GM21737 (cell line): ENCODE measurements around the gene SERTAD3.
"Not testable (repeated sequence)": the region's sequence is repeated elsewhere in the genome, so short reads cannot be mapped to it uniquely, and the experiment has no call there.

Experiments
- ATAC-seq: cut with Tn5 transposase; IDR thresholded peaks from one replicate; pipeline ENCODE4 v1.9.1; 2021; ENCODE audit warnings: mild to moderate bottlenecking, moderate library complexity; ENCODE audit not compliant: unreplicated experiment

The SERTAD3 gene

DNA sequence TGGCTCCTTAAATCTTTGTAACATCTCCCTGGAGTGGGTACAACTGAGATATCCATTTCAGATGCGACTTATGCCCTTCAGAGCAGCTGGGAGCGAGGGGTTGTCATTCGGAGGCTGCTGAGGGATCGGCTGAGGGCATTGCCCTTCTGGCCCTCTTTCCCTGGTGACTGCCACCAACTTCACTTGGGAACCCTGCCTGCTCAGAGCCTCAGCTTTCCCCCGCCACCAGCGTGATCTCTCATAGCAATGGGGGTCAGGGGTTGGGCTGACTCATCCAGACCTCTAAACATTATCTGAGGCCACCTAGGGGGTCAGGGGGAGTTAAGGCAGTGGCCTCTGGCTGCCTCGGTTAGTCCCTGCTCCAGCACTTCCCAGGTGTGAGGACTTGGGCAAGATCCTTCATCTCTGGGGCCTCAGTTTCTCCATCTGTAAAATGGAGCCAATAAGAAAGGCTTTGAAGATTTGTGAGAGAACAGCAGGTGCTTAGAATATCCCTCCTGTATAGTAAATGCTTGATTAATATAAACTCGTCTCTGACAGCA is 32.1 kb downstream of the SERTAD3 start:
- no peak for ATAC-seq

DNA sequence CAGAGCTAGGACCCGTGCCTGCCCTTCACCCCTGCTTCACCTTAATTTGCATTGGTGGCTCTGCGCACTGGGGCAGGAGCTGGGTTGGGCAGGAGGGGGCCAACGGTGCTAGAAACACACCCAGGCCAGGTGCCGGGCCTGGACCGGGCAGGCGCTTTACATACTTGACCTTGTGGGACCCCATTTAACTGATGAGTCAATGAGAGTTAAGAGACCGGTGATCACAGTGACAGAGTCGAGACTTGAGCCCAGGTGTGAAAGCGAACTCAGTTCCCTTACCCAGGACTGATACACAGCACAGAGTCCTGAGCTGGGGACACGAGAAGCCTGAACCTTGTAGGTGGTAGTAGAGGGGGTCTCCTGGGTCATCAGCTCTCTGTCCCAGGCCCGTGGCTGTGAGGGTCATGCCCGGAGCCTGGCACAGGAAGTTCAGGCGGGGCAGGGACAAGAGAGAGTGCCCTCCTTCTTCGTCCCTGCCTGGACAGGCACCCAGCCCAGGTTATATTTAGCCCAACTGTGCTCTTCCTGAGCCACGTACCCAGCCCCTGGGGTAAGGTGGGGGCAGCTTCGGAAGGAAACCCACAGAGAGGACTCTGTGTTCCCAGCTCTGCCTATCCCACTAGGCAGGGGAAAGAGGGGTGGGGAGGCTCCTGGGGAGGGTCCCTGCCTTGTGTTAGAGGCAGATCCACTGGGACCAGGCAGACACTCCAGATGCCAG is 32.9 kb downstream of the SERTAD3 start:
- no peak for ATAC-seq

DNA sequence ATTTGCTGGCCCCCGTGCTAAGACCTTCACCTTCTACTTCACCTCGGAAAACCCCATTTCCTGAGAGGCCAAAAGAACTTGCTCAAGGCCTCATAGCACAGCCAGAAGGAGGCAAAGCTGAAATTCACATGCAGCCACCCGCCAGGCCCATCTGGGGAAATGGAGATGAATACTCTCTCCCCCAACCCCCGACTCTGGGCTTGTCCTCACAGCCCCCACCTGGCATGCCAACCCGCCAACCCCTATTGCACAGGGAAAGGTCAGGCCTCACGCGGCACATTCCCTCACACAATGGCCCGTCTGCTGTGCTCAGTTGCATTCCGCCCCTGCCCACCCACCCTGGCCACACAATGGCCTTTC is 34.1 kb downstream of the SERTAD3 start:
- ATAC-seq, result no peak

DNA sequence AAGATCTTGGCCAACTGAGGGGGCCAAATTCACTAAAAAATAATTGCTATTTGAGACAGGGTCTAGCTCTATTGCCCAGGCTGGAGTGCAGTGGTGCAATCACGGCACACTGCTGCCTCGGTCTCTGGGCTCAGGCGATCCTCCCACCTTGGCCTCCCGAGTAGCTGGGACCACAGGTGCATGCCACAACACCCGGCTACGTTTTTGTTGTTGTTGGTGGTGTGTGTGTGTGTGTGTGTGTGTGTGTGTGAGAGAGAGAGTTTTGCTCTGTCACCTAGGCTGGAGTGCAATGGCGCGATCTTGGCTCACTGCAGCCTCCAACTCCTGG is 35.6 kb downstream of the SERTAD3 start:
- not testable (repeated sequence) for ATAC-seq

DNA sequence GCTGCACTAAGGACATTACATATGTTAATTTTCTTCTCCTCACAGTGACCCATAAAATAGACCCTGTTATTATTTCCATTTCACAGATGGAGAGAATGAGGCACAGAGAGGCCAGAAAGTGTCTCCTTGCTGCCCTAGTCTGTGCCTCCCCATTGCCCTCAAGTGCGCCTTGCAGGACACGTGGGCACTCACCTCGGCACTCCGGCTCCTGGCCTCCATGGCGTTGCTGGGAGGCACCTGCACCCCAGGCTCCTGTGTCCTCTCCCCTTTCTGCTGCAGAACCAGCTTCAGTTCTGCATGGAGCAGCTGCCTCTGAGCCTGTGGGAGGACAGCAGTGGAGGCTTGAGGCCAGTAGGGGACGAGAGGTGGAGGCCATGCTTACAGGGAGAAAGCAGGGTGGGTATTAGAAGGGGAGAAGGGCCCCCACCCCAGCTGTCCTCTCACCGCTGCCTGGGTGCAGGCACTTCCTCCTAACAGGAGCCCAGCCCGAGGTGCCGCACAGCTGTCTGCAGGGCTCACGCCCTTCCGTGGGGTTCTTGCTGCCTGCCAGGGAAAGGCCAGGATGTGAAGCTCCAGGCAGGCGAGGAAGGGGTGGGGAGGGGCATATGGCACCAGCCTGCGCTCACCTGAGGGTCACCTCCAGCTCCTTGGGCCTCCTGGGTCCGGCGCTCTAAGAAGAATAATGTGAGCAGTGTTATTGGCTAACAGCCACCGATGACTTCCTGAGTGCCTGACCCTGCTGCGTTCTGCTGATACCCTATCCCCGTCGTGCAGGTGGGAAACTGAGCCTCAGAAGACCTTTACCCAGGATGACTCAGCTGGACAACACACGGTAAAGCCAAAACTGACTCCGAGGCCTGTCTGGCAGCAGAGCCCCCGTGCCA is 36.2 kb downstream of the SERTAD3 start:
- ATAC-seq, result no peak

DNA sequence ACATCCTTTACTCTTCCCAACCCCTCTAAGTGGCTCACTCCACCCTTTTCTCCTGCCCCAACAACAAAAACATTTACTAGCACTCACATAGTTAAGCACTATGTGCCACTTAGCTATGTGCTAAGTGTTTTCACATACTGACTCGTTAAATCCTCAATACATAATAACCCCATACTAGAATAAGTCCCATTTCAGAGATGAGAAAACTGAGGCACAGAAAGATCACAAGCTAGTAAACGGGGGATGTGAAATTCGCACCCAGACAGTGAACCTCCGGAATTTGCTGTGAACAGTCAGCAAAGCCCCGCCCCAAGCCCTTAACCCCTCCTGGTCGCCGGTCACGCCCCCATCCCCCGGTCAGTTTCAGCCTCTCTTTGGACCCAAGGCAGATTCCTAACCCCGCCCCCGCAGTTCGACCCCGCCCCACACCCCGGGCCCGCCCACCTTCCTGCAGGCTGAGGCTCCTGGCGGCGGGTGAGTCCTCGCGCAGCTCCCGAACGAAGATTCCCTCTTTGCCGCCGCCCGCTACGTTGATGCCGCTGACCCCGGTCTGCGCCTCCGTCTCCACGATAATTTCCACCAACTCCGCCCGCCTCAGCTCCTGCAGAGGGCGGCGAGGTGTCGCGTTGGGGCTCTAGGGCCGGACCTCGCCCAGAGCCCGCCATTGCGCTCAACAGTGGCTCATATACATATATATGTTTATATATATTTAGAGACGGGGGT is 40.7 kb downstream of the SERTAD3 start:
- peak; percentile 57 for ATAC-seq

DNA sequence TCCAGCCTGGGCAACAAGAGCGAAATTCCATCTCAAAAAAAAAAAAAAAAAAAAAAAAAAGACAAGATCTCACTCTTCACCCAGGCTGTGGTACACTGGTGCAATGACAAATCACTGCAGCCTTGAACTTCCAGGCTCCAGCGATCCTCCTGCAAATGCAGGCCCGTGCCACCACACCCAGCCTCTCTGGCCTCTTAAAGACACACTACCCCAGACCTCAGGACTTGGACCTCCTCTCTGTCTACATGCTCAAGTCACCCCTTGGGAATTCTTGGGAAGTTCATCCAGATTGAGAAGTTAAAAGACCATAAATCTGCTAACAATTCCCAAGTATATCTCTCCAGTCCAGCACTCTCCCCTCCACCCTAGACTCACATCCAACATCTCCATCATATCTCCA is 43.6 kb downstream of the SERTAD3 start:
- ATAC-seq, result no peak

DNA sequence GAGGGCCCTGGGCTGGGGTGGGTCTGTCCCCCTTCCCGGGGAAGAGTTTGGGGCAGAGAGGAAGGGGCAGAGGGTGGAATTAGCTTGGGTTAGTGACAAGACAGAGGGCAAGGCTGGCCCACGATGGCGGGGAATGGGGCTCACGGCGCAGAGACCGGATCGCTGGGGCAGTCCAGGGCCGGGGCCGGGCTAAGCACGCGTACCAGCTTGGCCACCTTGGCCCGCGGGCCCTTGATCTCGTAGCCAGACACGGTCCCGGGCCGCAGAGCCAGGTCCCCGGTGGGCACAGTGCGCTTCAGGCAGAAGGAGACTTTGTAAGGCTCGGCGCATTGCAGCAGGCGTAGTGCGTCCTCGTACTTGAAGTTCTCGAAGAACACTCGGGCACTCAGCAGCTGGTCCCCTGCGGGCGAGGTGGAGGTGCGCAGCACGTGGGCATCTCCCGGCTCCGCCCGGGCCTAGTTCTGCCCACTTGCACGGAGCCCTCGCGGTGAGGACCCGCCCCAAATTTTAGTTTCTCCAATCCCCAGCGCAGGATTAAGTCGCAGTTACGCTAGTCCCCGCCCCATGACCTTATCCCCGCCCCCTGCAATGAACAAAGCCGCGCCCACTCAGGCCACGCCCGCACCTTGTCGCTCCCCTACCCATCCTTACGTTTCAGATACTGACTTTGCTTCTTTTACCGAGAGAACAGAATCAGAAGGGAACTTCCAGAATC is 45.6 kb downstream of the SERTAD3 start:
- ATAC-seq, result no peak

DNA sequence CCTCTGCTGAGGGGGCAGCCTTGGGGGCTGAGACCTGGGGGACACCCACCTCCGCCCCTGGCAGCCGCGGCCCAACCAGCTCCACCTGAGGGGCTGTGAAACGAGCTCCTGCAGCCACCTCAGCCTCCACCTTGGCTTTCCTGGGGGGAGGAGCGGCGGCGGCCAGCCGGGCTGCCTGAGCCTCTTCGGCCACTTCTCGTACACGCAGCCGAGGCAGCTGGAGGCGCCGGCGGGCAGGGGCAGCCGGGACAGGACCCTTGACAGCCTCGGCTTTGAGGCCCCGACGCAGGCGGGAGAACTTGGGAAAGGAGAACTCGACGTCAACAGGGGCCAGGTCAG is 46.6 kb downstream of the SERTAD3 start:
- no peak for ATAC-seq

DNA sequence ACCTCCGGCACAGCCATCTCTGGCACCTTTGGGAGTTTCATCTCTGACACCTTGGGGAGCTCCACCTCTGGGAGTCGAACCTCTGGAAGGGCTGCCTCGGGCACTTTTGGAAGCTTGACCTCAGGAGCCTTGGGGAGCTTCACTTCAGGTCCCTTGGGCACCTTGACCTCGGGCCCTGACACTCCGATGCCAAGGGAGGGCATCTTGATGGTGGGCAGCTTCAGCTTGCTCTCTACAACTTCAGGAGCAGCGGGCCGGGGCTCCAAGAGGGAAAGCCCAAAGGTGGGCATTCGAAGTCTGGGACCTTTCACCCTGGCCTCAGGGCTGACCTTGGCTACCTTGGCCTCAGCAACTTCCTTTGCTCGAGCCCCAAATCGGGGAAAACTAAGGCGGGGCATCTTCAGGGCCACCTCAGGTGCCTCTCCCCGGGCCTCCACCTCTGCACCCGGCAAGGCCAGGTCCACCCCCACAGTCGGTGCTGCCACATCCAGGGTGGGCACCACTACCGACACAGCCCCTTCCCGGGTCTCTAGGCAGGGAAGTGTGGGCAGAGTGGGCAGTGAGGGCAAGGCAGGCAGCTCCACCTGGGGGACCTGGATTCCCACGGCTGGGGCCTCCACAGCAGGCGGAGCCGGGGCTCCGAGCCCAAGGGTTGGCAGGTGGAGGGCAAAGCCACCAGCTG is 47.1 kb downstream of the SERTAD3 start:
- no peak for ATAC-seq

DNA sequence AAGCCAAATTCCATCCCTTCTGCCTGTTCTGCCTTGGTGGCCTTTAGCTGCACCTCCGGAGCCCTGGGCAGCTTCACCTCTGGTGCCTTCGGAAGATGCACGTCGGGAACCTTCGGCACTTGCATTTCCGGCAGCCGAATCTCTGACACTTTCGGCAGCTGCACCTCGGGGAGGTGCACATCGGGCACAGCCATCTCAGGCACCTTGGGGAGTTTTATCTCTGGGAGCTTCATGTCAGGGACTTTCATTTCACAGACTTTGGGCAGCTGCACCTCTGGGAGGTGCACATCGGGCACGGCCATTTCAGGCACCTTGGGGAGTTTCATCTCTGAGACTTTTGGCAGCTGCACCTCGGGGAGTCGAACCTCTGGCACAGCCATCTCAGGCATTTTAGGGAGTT is 48.2 kb downstream of the SERTAD3 start:
- no peak for ATAC-seq

DNA sequence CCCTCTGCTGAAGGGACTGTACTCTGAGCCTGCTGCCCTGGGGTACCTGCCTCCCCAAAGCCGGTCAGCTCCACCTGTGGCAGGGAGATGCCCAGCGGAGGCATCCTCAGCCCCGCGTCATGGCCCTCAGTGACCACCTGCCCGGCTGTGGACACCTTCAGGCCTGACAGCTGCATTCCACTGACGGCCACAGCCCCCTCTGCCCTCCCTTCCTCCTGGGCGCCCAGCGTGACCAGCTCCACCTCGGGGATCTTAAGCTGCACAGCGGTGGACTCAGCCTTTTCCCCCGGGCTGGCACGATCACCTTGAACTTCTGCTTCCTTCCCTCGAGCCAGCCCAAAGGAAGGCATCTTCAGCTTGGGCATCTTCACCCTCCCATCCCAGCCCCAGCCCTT is 49.3 kb downstream of the SERTAD3 start:
- no peak for ATAC-seq

DNA sequence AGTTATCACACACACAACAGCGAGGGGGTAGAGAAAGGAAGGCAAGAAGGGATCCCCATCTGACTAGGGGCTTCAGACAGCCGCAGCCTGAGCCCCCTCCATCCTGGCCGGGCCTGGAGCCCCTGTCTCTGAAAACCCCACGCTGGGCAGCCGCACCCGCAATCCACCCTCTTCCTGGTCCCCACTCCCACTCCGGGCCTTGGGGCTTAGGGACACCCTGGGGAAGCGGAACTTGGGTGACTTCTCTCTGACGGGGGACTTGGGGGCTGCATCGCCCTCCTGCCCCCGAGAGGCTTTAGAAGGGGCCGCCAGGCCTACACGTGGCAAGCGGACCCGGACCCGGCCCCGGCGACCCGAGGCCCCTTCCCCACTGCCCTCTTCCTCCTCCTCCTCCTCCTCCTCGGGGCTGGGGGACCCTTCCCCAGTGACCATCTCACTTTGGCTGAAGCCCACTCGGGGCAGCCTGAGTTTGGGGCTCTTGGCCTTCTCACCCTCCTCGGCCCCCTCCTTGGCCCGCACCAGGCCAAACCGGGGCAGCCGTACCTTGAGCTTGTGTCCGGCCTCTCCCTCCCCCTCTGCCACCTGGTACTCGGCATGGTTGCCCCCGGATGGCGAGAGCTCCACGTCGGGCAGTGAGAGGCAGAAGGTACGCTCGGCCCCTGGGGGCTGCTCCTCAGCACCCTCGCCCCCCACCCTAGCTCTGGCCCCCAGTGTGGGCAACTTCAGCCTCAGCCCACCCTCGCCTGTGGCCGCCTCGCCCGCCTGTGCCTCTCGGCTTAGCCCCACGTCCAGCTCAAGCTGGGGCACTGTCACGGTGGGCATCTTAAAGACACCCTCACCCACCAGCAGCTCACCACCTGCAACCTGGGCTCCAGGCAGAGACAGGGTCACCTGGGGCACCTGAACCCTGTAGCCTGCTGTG is 50.0 kb downstream of the SERTAD3 start:
- no peak for ATAC-seq

DNA sequence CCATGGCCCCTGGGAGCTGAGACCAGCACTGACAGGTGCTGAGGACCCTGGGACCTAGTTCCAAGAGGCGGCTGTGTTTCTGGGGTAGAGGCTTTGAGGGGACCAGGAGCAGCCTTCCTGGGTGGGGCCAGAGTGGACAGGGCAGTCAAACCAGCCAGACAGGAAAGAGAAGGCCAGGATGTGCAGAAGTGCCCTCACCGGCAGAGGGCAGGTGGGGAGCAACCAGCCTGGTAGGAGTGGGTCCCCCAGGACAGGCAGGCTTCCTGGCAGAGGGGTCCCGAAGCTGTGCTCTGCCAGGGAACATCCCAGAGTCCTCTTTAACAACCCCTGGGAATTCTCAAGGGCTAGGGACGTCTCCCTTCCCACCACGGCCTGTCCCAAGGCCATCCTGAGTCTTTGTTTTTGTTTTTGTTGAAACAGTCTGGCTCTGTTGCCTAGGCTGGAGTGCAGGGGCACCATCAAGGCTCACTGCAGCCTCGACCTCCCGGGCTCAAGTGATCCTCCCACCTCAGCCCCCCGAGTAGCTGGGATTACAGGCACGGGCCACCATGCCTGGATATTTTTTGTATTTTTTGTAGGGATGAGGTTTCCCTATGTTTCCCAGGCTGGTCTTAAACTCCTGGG is 51.1 kb downstream of the SERTAD3 start:
- no peak for ATAC-seq

DNA sequence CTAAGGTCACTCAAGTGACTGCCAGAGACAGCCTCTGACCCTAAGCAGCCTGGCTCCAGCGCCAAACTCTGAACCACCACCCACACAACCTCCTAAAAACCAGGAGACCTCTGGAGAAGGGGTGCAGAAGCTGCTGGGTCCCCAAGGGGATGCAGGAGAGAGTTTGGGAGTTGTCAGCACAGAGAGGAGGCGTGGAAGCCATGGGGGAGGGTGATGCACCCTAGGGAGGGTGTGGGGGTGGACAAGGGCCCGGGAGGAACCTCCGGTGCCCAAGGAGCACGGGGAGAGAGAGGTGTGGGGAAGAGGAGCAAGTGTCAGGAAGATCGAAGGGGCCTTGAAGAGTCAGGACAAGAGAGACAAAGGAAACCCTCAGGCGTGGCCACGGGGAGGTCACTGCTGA is 52.0 kb downstream of the SERTAD3 start:
- ATAC-seq, result no peak
